GM06990 (cell line): ENCODE data around the gene LAMB1.

ENCODE experiments used
- DNase-seq: peaks from one replicate; pipeline ENCODE4 v3.0.0-alpha.2; 2011; ENCODE audit not compliant: insufficient read length; ENCODE audit errors: extremely low read depth
- H3K27me3 ChIP-seq: replicated peaks from 2 replicates; pipeline ENCODE4 v1.6.0; 2011; ENCODE audit warnings: low read length; ENCODE audit not compliant: control insufficient read depth, insufficient read depth
- H3K36me3 ChIP-seq: 2 replicates; pipeline ENCODE4 v1.5.1; 2011; ENCODE audit warnings: low read length; ENCODE audit not compliant: control insufficient read depth, insufficient read depth
- H3K4me3 ChIP-seq: replicated peaks from 2 replicates; pipeline ENCODE4 v1.5.1; 2011; ENCODE audit warnings: low read depth, mild to moderate bottlenecking, control low read depth, low read length
- CTCF ChIP-seq: IDR thresholded peaks from 2 replicates; pipeline ENCODE4 v1.5.1; 2011; ENCODE audit warnings: low read length, control low read depth, mild to moderate bottlenecking, inconsistent platforms; ENCODE audit not compliant: insufficient read depth, poor library complexity, severe bottlenecking

The LAMB1 gene

DNA sequence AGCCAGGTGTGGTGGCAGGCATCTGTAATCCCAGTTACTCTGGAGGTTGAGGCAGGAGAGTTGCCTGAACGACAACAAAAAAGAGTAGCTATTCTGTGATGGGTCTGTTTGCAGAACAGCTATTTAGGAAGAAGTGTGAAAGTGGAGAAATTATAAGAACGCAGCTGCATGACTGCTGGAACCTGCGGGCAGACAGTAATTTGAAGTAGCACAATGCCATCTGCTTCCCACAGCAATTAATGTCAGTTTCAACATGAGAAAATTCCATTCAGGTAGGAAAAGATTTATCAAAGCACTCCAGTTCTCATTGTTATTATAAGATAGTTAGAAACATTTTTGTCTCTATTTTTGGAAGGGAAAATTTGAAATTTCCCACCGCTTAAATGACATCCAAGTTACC, 21.5 kb downstream of the LAMB1 start:
- no peaks in the 10 kb centered on the region; the same call in 1 of the 2 replicates for H3K27me3 ChIP-seq
- no peak overlapping the region for H3K4me3 ChIP-seq
- H3K36me3 ChIP-seq, result no peaks in the 10 kb centered on the region
- TF ChIP-seq CTCF, result no peak
- DNase-seq, result no peak

- H3K36me3 ChIP-seq, result no peaks in the 10 kb centered on the region
- no peaks in the 10 kb centered on the region; the same call in 1 of the 2 replicates for H3K27me3 ChIP-seq
- no peak for TF ChIP-seq CTCF
- no peak for DNase-seq
- no peak overlapping the region for H3K4me3 ChIP-seq
Measured at GRCh38 chr7:107980671-107981190, 22.2 kb downstream of the LAMB1 start.

GRCh38 chr7:107980171-107980570, 22.8 kb downstream of the LAMB1 start:
- H3K36me3 ChIP-seq, result no peaks in the 10 kb centered on the region
- H3K4me3 ChIP-seq, result no peak overlapping the region
- no peak for DNase-seq
- no peaks in the 10 kb centered on the region; the same call in 1 of the 2 replicates for H3K27me3 ChIP-seq
- TF ChIP-seq CTCF, result no peak

DNA sequence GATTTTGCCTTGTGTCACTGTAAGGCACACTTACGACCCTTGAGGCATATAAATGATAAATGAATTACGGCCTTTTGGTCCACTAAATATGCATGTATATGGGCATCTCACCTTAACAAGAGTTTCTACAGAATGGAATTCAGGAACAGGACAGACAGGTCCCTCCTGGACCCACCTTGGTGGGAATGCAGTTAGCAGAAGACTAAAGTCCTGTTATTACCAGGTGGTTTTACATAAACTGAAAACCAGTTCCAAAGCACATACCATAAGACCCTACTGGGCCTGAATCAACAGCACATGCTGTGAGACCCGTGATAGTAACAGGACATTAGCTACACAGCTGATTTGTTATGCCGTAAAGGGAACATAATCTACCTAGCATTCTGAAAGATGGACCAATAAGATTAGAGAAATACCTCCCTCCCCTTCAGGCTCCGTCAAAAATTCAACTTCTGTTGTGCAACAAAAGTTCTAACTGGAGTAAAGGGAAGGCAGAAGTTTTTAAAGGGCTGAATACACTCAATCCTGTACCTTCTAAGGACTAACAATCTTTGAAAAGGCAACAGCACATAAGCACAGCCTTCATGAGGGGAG, 24.0 kb downstream of the LAMB1 start:
- Histone ChIP-seq H3K36me3 (no peaks in the 10 kb centered on the region), H3K4me3 (no peak overlapping the region), H3K27me3 (no peaks in the 10 kb centered on the region; the same call in 1 of the 2 replicates)
- TF ChIP-seq CTCF, result no peak
- no peak for DNase-seq

DNA sequence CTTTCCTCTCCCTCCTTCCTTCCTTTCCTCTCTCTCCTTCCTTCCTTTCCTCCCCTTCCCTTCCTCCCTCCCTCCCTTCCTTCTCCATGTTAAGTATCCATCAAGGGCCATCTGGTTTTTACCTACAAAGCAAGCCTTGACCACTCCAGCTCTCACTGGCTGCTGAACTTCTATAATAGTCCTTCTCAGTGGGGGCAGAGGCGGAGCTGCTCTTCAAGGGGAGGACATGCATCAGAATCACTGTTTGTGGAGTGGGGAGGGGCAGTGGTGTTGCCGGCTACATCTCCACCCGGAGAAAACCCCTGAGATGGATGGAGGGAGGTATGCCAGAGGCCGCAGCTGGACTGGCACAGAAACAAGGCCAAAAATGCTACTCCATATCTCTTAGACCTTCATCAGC, 25.9 kb downstream of the LAMB1 start:
- Histone ChIP-seq H3K27me3 (no peaks in the 10 kb centered on the region; the same call in 1 of the 2 replicates), H3K36me3 (no peaks in the 10 kb centered on the region), H3K4me3 (no peak overlapping the region)
- no peak for DNase-seq
- TF ChIP-seq CTCF, result no peak

- no peak for DNase-seq
- TF ChIP-seq CTCF, result no peak
- Histone ChIP-seq H3K27me3 (no peaks in the 10 kb centered on the region; the same call in 1 of the 2 replicates), H3K36me3 (no peaks in the 10 kb centered on the region), H3K4me3 (no peak overlapping the region)
Measured at GRCh38 chr7:107976620-107977019, 26.3 kb downstream of the LAMB1 start.
